HG03045 (cell line): ENCODE data around the gene PRCD.
"Not testable (repeated sequence)": the region's sequence is repeated elsewhere in the genome, so short reads cannot be mapped to it uniquely, and the experiment has no call there.

Experiments
- ATAC-seq: cut with Tn5 transposase; IDR thresholded peaks from one replicate; pipeline ENCODE4 v1.9.1; 2021; ENCODE audit warnings: mild to moderate bottlenecking, moderate library complexity; ENCODE audit not compliant: unreplicated experiment

PRCD gene

GRCh38 chr17:76502341-76503211 lies 37.3 kb upstream of the PRCD start:
- ATAC-seq: no peak

GRCh38 chr17:76504117-76504516 lies 35.7 kb upstream of the PRCD start:
- no peak for ATAC-seq

- no peak for ATAC-seq
Observed at GRCh38 chr17:76506408-76507345, 33.2 kb upstream of the PRCD start.

GRCh38 chr17:76508472-76509063 lies 31.3 kb upstream of the PRCD start:
- not testable (repeated sequence) for ATAC-seq

GRCh38 chr17:76510831-76511244 lies 29.0 kb upstream of the PRCD start:
- ATAC-seq: no peak

GRCh38 chr17:76511668-76512365 lies 28.0 kb upstream of the PRCD start:
- no peak for ATAC-seq

- no peak for ATAC-seq
Observed at GRCh38 chr17:76512366-76513305, 27.2 kb upstream of the PRCD start.

- ATAC-seq: no peak
Observed at GRCh38 chr17:76513306-76513692, 26.5 kb upstream of the PRCD start.

- not testable (repeated sequence) for ATAC-seq
Observed at GRCh38 chr17:76514355-76514754, 25.5 kb upstream of the PRCD start.

- ATAC-seq: peak; percentile 44
Observed at GRCh38 chr17:76515274-76515949, 24.4 kb upstream of the PRCD start.

- ATAC-seq: no peak
Observed at GRCh38 chr17:76517638-76518038, 22.2 kb upstream of the PRCD start.

GRCh38 chr17:76519048-76519966 lies 20.5 kb upstream of the PRCD start:
- ATAC-seq: no peak

- ATAC-seq: no peak
Observed at GRCh38 chr17:76521262-76521661, 18.6 kb upstream of the PRCD start.

- ATAC-seq: not testable (repeated sequence)
Observed at GRCh38 chr17:76521683-76522082, 18.2 kb upstream of the PRCD start.

GRCh38 chr17:76523084-76524037 lies 16.5 kb upstream of the PRCD start:
- ATAC-seq: peak; percentile 45

- ATAC-seq: no peak
Observed at GRCh38 chr17:76524598-76525512, 15.0 kb upstream of the PRCD start.
